NCI-H1694 (cell line): ENCODE measurements around the gene ESPNL.

Source experiments
- DNase-seq: peaks from one replicate; lab custom pipeline; 2025; lab: John Stamatoyannopoulos, UW

Gene ESPNL

DNA sequence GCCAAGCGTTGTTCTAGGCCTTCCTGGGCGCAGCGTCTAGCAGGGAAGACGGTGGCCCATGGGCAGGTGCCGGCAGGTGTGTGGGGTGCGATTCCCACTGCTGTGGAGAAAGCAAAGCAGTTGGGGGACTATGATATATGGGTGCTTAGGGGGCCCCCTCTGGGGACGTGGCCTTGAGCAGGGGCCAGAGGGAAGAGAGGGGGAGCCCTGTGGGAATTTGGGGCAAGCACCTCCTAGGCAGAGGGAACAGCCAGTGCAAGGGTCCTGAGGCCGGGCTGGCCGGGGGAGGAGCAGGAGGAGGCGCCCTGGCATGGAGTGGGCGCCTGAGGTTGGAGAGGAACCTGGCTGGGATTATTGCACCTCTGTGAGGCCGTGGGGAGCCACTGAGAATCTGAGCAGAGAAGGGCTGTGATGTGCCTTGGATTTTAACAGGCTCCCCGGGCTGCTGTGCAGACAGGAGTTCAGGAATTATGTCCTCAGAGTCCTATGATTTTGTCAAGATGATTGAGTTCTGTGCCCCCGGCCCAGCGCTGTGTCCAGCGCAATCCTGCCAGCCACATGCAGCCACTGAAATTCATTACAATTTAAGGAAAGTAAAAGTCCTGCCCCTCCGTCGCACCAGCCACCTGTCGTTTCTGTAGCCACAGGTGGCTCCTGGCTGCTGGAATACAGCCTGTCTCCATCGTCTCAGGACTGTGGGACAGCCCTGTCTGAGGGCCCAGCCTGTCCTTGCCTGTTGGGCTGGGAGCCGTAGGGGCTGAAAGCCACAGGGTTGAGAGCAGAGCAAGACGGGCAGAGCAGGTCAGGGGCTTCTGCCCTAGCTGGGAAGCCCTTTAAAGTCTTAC, 29.2 kb downstream of the ESPNL start:
- DNase-seq = no peak

DNA sequence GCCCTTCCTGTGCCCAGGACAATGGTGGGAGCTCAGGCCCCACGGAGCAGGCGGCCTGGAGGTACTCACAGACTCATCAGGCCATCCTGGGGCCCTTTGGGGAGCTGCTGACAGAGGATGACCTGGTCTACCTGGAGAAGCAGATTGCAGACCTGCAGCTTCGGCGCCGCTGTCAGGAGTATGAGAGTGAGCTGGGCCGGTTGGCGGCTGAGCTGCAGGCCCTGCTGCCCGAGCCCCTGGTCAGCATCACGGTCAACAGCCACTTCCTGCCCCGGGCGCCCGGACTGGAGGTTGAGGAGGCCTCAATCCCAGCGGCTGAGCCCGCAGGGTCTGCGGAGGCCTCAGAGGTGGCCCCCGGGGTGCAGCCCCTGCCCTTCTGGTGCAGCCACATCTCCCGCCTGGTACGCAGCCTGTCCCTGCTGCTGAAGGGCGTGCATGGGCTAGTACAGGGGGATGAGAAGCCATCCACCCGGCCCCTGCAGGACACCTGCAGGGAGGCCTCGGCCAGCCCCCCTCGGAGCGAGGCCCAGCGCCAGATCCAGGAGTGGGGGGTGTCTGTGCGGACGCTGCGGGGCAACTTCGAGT, 30.1 kb downstream of the ESPNL start:
- DNase-seq = no peak

- DNase-seq = no peak
Observed at GRCh38 chr2:238130696-238131628, 30.8 kb downstream of the ESPNL start.

GRCh38 chr2:238131761-238132462, 31.8 kb downstream of the ESPNL start:
- no peak for DNase-seq

DNA sequence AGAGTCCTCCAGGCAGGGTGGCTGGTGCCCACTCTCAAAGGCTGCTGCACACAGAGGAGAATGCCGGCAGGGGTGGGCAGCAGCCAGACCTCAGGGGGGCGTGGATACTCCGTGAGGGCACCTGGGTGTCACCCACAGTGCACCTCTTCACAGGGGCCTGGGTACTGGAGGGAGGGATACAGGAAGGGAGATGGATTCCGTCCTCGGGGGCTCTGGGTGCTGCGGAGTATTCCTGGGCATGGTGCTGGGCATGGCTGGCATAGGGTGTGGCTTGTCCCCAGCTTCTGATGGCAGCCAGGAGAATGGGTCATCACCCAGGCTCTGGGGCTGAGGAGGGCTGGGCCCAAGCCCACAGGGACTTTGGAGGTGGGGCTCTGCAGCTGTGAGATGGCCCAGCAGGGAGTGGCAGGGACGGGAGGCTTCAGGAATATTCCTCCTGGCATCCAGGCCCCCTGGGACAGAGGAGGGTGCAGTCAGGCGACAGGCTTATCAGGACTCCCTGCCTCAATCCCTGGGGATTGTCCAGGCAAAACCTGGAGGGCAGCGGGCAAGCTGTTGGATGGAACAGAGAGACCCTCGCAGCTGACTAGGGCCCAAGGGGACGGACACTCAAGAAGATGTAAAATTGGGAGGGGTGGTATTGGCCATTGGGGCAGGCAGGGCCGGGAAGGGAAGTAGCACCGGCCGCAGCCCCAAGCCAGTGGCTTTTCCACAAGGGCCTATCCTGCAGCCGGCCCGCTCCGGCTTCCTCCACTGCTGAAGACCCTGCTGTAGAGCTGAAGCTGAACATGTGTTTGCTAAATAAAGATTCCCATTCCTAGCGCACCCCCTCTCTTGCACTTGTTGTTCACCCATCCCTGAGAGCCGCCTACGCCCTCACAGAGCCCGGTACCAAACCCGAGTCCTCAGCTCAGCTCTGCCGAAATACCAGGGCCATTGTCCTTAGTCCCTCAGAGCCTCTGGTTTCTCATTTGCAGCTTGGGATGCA, 32.6 kb downstream of the ESPNL start:
- no peak for DNase-seq

DNA sequence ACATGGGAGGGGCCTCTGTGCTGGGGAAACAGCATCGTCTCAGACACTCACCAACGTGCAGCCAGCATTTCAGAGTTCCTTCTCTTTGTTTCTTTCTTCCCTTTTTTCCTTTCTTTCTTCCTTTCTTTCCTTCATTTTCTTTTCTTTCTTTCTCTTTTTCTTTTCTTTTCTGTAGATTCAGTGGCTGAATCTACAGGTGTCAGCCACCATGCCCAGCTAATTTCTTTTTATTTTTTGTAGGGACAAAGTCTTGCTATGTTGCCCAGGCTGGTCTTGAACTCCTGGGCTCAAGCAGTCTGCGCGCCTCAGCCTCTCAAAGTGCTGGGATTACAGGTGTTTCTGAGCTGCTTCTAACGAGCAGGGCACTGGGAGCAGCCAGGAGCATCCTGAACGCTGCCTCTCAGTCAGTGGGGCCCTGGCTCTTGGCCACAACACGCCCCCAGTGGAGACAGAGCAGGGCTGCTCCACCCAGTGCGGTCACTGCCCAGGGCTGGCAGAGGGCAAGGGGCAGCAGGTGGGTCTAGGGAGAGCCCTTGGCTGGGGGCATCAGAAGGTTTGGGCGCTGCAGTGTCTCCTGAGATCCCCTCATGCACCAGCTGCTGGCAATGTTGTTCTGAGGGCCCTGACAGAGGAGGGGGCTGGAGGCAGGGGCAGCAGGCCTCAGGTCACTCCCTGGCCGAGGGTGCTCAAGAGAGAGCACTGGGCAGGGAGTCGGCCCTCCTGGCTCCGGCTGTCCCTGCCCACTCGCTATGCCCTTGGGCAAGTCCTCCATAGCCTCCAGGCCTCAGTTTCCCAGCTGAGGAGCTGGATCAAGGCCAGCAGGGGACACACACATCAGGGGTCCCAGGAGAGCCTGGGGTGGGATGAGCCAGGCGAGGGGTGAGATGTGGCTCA, 33.6 kb downstream of the ESPNL start:
- no peak for DNase-seq

GRCh38 chr2:238134393-238134785, 34.2 kb downstream of the ESPNL start:
- no peak for DNase-seq

- no peak for DNase-seq
Observed at GRCh38 chr2:238135601-238136150, 35.5 kb downstream of the ESPNL start.

- DNase-seq = no peak
Observed at GRCh38 chr2:238136820-238137537, 36.8 kb downstream of the ESPNL start.

DNA sequence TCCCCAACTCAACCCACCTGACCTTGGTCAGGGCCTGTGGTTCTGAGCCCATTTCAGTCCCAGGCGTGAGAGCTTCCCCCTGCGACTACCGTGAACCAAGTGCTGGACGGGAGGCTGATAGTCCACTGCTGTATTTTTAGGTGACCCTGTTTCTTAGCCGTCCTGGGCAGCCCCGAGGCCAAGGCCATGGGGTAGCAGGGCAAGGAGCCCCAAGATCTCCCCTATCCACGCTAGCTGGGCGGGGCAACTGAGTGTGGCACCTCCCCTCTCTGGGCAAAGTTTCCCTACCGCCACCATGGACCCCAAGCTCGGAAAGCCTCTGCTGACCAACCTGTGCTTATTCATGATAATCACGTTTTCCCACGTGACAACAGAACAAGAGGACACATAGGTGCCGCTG, 37.7 kb downstream of the ESPNL start:
- no peak for DNase-seq

DNA sequence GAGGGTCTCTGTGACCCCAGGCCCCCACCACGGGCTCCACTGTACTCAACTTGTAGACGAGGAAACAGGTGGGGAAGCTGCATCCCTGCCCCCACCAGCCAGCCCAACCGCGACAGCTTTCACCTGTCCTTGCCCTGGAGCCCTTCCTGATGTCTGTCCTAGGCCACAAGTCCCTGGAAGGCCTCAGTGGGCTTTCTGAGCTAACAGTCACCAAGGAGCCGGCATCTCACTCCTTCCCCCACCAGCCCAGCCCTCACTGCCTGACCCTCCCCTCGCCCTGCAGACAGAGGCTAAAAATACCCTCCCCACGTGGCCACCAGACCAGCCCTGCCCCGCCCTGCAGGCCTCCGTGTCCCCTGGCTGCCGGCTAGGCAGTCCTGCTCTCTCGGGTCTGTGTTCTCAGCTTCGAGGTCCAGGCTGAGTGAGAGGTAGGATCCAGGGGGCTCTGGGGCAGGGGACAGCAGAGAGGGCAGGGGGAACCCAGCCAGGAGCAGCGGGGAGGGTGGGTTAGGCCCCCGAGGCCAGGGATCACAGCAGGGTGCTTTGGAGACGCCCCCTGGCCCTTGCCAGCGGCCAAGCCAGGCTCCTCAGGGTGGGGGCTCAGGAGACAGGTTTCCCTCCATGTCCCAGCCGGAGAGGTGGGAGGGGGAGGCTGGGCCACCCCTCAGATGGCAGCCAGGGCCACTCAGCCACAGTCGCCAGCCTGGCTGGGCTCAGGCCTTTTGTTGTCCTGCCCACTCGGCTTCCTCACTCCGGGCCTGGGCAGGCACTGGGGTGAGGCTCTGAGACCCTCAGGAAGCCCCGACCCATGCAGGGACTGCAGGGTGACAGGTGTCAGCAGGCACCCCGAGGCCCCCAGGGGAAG, 38.4 kb downstream of the ESPNL start, which contains the start of gene KLHL30:
TSS of gene KLHL30 (plus strand) at position 338 of the 865 bp plus-strand sequence. CDS start 2,087 bp downstream, outside the sequence.
- DNase-seq = no peak

DNA sequence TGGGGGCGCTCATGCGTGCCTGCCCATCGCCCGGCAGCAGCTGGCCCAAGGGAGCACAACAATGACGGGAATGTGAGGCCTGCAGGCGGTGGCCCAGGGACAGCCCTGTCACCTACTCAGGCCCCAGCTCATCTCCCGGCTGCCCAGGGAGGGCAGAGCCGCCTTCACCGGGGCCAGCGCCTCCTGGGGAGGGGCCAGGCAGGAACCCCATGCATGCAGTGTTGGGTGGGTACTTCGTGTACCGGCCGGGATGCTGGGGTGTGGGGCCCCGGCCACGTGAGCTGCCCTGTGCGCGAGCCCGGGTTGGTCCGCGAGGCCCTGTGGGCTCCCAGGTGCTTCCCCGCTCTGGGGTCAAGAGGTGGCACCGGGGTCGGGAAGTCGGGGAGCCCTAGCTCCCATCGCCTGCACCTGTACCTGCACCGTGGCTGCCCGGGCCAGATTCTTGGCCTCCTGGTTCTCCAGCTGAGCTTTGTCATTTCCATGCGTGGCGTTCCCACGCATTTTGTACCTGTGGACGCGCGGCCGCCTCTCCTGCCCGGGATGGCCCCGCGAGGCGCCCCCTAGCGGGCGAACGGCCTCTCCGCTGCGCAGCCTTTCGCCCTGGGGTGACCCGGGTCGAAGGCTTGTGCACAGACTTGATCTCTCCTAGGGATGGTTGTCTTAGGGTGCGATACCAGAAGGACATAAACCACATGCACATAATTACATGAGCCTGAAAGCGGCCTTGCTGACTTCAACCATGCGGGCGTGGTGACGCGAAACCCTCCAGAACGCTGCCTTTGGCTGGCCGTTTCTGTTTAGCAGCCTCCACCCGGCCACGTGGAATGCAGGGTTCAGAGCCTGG, 39.3 kb downstream of the ESPNL start:
- no peak for DNase-seq

GRCh38 chr2:238140040-238140439, 39.9 kb downstream of the ESPNL start:
- no peak for DNase-seq

GRCh38 chr2:238140721-238141540, 40.8 kb downstream of the ESPNL start:
- DNase-seq = no peak

GRCh38 chr2:238141541-238142318, 41.6 kb downstream of the ESPNL start:
- no peak for DNase-seq
